AG10803 (cell line): ENCODE data around the gene LCN1.

Experiments
- DNase-seq: peaks from one replicate; pipeline ENCODE4 v3.0.0; 2010; ENCODE audit warnings: low read depth
- H3K4me3 ChIP-seq: 2 replicates; pipeline ENCODE4 v1.5.1; 2011; ENCODE audit warnings: mild to moderate bottlenecking, low read length, control low read depth
- CTCF ChIP-seq: conservative IDR thresholded peaks from 2 replicates; pipeline ENCODE4 v1.5.1; 2011; ENCODE audit warnings: mild to moderate bottlenecking, low read length, control low read depth, inconsistent platforms

LCN1 gene

GRCh38 chr9:135566552-135566951, 45.3 kb downstream of the LCN1 start:
- TF ChIP-seq CTCF: no peak
- DNase-seq: no peak
- no peak overlapping the region for H3K4me3 ChIP-seq

GRCh38 chr9:135567311-135567710, 46.1 kb downstream of the LCN1 start:
- no peak for DNase-seq
- H3K4me3 ChIP-seq: no peak overlapping the region
- TF ChIP-seq CTCF: no peak

GRCh38 chr9:135568026-135568425, 46.8 kb downstream of the LCN1 start:
- H3K4me3 ChIP-seq: no peak overlapping the region
- TF ChIP-seq CTCF: no peak
- DNase-seq: no peak

GRCh38 chr9:135570456-135570855, 49.2 kb downstream of the LCN1 start:
- TF ChIP-seq CTCF: no peak
- DNase-seq: no peak
- no peak overlapping the region for H3K4me3 ChIP-seq

- H3K4me3 ChIP-seq: no peak overlapping the region
- no peak for TF ChIP-seq CTCF
- no peak for DNase-seq
Observed at GRCh38 chr9:135572233-135572632, 51.0 kb downstream of the LCN1 start.

DNA sequence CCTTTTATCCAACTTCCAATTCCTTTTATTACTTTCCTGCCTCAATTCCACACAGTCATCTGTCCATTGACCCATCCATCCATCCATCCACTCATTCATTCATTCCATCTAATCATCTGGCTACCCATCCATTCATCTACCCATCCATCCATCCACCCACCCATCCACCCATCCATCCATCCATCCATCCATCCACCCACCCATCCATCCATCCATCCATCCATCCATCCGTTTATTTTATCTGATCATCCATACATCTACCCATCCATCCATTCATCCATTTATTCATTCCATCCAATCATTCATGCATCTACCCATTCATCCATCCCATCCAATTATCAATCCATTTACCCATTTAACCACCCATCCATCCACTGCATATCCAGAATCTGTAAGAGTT, 51.9 kb downstream of the LCN1 start:
- no peak overlapping the region for H3K4me3 ChIP-seq
- no peak for DNase-seq
- no peak for TF ChIP-seq CTCF

DNA sequence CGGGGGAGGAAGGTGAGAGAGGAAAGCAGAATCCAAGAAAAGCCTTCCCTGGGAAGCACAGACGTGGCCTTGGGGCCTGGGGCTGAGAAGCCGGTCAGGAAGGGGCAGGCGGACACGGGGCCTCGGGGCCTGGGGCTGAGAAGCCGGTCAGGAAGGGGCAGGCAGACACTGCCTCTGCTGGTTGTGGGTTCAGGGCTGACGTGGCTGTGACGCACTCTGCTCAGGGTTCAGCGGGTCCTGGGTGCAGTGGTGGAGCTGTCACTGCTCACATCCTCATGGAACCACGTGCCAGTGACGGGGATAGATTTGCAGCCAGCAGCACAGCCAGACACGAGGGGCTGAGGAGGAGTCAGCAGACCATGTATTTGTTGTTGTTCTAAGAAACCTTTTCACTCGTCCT, 53.1 kb downstream of the LCN1 start:
- DNase-seq: no peak
- H3K4me3 ChIP-seq: no peak overlapping the region
- no peak for TF ChIP-seq CTCF
